Panc1 (cell line): ENCODE measurements around the gene DPYSL5.

Source experiments
- CTCF ChIP-seq: fragments of 450-650 bp; IDR thresholded peaks from 2 replicates; pipeline ENCODE4 v1.5.1; 2017; ENCODE audit warnings: mild to moderate bottlenecking
- POLR2AphosphoS5 ChIP-seq: IDR thresholded peaks from 2 replicates; pipeline ENCODE4 v1.6.1; 2012; ENCODE audit warnings: mild to moderate bottlenecking, low read depth, low read length, moderate library complexity
- TF ChIP-seq, protein P1 (sequence below), 2 experiments: IDR thresholded peaks; 2 replicates each; pipeline ENCODE4 v1.6.1; 2011 to 2012; ENCODE audit warnings: low read depth in 2 of 2, control low read depth in 1 of 2, low read length in 1 of 2, mild to moderate bottlenecking in 1 of 2, moderate library complexity in 1 of 2; ENCODE audit not compliant: insufficient read depth in 1 of 2

DNA sequence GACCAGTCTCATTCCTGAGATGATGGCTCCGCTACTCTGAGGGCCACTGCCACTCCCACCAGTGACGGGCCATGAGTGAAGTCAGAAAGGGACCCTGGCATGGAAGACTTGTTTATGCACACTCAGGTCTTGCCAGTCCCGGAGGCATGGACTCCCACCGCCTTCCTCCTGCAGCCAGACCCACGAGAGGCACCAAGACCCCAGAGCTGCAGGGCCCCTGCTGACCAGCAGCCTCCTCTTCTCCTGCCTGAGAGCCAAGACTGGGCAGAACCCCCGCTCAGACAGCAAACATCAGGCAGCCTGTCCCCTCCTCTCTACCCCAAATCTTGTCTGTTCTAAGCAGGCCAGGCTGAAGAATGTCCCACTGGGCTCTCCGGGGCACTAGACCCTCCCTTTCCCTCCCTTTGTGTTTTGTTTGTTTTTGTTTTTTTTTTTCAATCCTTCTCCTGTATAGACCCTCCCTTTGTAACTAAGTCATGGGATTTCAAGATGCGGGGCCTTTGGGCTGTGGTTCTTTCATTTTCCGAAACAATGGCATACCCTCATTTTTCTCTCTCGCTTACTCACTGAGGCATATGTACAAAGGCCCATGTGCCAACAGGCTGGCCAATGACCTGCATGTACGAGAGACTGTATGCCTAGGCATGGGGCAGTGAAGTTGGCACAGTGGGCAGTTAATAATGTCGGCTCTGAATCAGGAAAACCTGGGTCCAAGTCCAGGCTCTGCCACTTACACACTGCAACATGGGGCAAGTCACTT is 98.2 kb downstream of the DPYSL5 start:
- TF ChIP-seq, protein P1, sequence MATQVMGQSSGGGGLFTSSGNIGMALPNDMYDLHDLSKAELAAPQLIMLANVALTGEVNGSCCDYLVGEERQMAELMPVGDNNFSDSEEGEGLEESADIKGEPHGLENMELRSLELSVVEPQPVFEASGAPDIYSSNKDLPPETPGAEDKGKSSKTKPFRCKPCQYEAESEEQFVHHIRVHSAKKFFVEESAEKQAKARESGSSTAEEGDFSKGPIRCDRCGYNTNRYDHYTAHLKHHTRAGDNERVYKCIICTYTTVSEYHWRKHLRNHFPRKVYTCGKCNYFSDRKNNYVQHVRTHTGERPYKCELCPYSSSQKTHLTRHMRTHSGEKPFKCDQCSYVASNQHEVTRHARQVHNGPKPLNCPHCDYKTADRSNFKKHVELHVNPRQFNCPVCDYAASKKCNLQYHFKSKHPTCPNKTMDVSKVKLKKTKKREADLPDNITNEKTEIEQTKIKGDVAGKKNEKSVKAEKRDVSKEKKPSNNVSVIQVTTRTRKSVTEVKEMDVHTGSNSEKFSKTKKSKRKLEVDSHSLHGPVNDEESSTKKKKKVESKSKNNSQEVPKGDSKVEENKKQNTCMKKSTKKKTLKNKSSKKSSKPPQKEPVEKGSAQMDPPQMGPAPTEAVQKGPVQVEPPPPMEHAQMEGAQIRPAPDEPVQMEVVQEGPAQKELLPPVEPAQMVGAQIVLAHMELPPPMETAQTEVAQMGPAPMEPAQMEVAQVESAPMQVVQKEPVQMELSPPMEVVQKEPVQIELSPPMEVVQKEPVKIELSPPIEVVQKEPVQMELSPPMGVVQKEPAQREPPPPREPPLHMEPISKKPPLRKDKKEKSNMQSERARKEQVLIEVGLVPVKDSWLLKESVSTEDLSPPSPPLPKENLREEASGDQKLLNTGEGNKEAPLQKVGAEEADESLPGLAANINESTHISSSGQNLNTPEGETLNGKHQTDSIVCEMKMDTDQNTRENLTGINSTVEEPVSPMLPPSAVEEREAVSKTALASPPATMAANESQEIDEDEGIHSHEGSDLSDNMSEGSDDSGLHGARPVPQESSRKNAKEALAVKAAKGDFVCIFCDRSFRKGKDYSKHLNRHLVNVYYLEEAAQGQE (IDR thresholded peaks at IDR 0.05; ENCODE audit: insufficient read depth in 1 of 2, low read depth in 2 of 2, low read length in 1 of 2): no peak
- TF ChIP-seq CTCF: no peak
- TF ChIP-seq POLR2AphosphoS5: no peak
